ENCODE data around the gene PIK3C2B.

Gene PIK3C2B

GRCh38 chr1:204461331-204462228 lies 33.0 kb downstream of the PIK3C2B start:
- DNase-seq (ENCODE audit: low spot score), result peak; percentile 42

- DNase-seq (ENCODE audit: low spot score), result no peak
Measured at GRCh38 chr1:204460346-204460745, 34.3 kb downstream of the PIK3C2B start.

DNA sequence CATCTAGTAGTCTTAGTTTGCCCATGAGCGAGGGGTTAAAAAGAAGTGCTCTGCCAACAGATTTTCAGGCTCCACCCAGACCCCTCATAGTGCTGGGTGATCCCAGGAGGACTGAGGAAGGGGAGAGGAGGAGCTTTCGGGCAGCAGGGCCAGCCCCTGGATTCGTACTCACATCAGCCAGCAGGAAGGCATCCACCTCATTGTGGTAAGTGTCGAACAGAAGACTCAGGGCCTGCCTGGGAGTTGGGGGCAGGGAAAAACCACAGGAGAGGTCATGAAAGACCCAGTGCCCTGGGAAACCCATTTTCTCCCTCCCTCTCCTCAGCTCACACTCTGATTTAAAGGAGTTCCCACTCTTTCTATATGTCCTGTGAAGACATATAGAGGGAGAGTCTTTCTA lies 34.9 kb downstream of the PIK3C2B start:
- no peak for DNase-seq (ENCODE audit: low spot score)

DNA sequence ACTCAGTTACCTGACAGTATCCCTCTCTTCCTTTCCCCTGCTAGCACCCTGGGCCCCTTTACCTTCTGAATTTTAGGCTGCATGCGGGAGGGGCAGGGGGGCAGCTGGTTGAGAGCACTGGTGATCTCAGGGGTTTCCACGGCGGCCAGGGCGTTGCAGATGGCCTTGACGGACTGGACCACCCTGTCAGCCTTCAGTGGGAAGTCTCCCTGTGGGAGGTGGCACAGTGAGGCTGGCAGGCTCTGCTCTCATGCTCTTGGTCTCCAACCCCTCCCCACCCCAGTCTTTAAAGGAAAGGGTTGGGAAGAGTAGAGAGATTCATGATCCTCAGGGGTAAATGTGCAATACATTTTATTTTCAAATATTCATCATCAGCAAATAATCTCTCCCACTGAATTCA lies 36.9 kb downstream of the PIK3C2B start:
- no peak for DNase-seq (ENCODE audit: low spot score)

DNA sequence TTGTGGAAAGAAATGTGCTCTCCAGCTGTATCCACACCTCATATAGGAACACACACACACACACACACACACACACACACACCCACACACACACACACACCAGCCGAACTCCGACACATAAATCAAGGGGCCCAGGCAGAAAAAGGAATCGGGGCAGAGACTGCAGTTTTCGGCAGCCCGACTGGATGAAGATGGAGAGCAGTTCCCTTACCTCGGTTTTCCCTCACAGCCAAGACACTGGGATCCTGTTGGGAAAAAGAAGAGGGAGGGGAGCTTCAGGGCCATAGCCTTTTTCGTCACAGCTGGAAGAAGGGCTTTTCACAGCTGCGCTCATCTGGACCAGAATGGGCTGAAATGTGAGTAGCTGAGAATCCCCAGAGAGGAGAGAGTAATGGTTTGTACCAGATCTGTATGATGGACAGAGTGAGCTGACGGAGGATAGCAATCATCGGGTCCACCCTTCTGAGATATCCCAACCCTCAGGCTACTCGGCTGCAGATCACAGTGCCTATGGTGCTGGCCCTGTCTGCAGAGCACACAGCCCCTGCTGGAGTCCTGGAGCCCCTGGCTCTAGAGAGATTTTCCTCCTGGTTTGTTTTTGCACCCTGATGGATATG lies 37.7 kb downstream of the PIK3C2B start:
- no peak for DNase-seq (ENCODE audit: low spot score)

- no peak for DNase-seq (ENCODE audit: low spot score)
Measured at GRCh38 chr1:204455831-204456145, 38.8 kb downstream of the PIK3C2B start.

DNA sequence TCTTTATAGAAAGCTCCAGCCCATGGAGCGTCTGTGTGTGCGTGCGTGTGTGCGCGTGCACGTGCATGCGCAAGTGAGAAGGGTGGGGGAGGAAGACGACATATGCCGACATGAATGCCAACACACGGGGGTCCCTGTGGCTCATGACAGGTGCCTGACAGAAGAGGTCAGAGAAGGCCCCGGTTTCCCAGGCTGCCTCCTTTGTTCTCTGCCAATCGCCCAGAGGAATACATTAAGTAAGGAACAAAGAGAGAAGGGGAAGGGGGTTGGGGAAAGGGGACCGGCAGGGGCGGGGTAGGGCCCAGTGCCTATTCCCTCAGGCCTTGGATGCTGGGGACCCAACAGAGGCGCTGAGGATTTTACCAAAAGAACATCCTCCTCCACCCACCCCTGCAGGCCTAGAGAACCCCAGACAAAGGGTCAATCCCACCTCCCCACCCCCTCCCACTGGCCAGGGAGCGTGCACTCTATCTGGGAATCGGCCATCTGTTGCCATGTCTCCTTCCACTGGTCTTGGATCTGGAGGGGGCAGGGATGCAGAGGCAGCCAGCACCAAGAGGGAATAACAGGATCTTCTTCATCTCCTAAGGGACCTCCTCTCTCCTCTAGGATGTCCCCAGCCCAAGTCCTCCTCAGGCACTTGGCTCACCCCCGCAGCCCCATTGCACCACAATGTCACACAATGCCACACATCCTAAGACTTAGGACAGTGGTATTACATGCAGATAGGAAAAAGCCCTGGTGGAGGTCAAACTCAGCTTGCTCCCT lies 39.4 kb downstream of the PIK3C2B start:
- no peak for DNase-seq (ENCODE audit: low spot score)

DNA sequence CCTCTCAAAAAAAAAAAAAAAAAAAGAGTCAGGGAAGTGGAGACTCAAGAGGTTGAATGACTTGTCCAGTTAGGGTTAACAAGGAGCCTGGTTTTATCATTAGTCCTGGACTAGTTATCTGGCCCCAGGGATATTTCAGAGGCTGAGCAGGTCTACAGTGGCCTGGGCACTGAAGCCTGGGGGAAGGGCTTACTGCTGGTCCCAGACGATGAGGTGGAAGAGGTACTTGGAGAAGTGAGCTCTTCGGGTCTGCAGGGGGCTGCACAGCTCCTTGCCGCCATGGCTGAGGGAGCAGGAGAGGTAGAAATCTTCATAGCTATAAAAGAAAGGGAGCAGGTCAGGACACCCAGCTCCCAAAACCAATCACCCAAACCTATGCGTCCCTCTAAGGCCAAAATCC lies 40.1 kb downstream of the PIK3C2B start:
- DNase-seq (ENCODE audit: low spot score), result no peak

DNA sequence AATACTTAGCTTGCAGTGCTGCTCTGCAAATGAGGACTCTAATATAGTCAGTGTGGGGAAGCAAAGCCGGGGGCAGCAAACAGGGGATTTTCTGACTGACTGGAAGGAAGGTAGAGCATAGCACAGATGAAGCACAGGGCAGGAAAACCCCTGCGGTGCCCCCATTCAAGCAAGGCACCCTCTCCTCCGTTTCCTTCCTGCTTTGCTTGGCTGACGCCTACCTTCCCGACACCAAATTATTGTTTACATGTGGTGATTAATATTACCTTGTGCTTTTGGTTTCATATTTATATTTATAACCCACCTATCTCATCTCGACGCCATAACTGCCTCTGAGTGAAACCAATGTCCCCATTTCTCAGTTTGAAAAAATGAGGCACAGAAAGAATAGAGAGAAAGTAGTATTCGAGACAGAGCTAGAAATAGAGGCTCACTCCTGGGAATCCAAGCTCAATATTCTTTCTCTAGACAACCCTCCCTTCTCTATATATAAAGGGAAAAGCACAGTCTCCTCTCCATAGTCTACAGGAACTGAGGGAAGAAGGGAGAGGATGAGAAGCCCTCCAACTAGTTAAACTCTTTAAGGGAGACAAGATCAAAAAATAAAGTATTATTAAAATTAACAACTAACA lies 41.3 kb downstream of the PIK3C2B start:
- DNase-seq (ENCODE audit: low spot score), result peak; percentile 44

- no peak for DNase-seq (ENCODE audit: low spot score)
Measured at GRCh38 chr1:204451352-204452124, 43.1 kb downstream of the PIK3C2B start.

GRCh38 chr1:204450461-204451257 lies 43.9 kb downstream of the PIK3C2B start:
- DNase-seq (ENCODE audit: low spot score), result no peak

DNA sequence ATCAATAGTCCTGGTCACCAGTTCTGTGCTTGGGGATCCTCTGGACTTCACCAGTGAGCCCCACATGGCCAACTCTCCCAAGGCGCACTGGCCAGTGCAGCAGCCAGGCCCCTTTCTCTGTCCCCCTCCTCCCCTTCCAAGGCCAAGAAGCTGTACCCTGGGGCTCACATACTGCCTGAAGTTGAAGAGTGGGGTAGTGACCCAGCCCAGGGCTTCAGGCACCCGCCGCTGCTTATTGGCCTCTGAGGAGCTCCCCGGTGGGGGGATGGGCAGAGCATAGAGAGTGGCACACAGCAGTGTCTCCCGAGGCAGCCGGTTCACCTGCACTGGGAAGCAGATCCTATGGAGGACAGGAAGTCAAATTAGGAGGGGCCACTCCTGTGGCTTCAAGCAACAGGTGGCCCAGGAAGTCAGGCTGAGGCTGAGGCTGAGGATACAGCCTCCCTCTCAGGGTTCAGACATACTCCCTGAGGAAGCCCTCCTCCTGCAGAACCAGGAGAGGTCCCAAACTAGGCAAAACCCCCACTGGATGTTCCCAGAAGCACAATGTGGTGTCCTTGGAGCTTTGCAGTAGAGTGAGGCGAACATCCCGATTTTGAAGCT lies 44.8 kb downstream of the PIK3C2B start:
- no peak for DNase-seq (ENCODE audit: low spot score)

GRCh38 chr1:204448991-204449677 lies 45.5 kb downstream of the PIK3C2B start:
- no peak for DNase-seq (ENCODE audit: low spot score)

DNA sequence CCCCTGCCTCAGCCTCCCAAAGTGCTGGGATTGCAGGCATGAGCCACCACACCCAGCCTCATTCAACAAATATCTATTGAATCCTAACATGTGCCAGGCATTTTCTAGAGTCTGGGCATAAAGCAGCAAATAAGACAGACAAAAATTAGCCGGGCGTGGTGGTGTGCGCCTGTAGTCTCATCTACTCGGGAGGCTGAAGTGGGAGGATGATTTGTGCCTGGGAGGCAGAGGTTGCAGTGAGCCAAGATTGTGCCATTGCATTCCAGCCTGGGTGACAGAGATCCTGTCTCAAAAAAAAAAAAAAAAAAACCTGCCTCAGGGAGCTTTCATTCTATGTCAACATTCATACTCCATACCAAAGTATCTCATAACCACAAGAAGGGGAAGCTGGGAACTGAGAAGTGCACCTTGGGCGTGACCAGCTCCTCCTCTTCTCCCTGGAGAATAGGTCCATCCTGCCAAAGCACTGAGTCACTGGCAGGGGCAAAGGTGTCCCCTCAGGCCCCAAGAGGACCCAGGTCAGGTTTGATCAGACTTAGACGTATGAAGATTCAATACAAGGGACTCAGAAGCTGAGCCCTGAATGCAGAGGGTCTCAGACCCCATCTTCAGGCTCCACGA lies 46.2 kb downstream of the PIK3C2B start:
- no peak for DNase-seq (ENCODE audit: low spot score)

- DNase-seq (ENCODE audit: low spot score), result no peak
Measured at GRCh38 chr1:204447736-204448135, 46.9 kb downstream of the PIK3C2B start.

DNA sequence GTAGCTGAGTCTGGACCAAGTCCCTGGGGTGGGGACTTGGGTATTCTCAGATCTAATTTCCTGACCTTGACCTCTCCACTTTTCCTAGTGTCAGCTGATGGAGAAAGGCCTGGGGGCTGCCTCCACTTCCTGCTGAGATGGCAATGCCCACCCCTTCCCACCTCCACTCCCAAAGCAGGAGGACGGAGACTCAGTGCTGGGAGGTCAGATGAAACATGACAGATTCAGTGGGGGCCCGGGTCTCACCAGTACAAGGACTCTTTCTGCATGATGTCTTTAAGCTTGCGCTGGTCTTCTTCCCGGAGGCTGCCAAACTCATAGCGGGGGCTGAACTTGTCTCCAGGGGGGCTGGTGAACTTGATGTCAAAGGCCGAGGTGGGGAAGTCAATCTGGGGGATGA lies 47.4 kb downstream of the PIK3C2B start:
- no peak for DNase-seq (ENCODE audit: low spot score)

DNA sequence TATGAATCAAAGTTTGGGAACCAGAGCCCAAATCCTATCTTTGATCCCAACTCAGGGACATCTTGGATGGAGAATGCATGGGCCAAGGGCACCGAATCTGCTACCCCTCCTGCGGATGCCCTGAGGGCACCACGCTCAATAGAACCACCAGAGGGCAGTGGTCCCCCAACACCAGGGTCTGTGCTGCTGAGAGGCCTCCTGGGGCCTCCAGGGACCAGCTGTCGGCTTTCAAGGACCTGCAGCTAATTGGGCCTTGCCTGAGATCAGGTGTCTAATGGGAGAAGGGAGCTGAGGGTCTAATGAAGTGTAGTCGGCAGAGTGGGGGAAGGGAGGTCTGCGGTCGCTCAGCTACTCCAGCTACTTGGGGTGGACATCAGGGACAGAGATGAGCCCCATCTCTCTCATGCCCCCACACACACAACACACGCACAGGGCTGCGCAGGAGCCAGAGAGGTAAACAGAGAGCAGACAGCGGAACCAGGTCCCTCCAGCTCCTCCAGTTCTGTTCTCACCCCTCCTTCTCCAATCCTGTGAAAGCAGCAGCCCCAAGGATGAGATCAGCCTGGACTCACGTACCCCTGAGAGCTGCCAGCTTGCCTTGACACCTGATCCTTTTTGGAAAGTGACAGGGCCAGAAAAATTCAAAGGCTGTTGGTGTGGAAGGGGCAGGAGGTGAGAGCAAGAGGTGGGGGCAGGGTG lies 48.0 kb downstream of the PIK3C2B start:
- DNase-seq (ENCODE audit: low spot score), result peak; percentile 90

- peak; percentile 73 for DNase-seq (ENCODE audit: low spot score)
Measured at GRCh38 chr1:204445860-204446412, 48.7 kb downstream of the PIK3C2B start.

All from NAMALWA (cell line).